GM21737 (cell line): Measurements from ENCODE around the gene ZNF616.
A peak's percentile ranks its signal among the peaks of the same experiment; 100 is the strongest.
"Not testable (repeated sequence)": the region's sequence is repeated elsewhere in the genome, so short reads cannot be mapped to it uniquely, and the experiment has no call there.

Experiments used
- ATAC-seq: cut with Tn5 transposase; IDR thresholded peaks from one replicate; pipeline ENCODE4 v1.9.1; 2021; ENCODE audit warnings: mild to moderate bottlenecking, moderate library complexity; ENCODE audit not compliant: unreplicated experiment

The ZNF616 gene

DNA sequence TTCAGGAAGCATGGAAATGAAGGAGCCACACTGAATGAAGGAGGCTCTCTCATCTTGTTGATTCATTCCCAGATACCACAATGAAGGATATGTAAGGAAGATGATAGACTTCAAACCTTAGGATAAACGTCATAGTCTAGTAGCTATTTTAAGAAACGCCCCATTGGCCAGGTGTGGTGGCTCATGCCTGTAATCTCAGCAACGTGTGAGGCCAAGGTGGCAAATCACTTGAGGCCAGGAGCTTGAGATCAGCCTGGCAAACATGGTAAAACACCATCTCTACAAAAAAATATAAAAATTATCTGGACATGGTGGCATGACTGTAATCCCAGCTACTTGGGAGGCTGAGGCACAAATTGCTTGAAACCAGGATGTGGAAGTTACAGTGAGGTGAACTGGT, 27.1 kb downstream of the ZNF616 start:
- no peak for ATAC-seq

DNA sequence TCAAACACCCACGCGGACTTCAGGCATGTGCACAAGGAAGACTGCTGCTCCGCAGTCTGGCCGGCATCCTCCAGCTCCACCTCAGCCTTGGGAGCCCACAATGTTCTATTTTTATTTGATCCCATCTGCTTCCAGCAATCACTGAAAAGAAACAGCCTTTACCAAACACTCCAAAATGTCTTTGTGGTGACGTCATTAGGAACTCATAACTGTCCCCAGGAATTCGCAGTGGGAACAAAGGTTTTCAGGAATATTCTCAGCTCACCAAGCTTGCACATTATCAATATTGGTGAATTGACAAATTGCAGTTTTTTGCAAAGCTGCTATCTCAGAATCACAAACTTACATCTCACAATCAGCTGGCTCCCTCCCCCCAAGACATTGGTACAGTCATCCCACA, 29.0 kb downstream of the ZNF616 start:
- no peak for ATAC-seq

DNA sequence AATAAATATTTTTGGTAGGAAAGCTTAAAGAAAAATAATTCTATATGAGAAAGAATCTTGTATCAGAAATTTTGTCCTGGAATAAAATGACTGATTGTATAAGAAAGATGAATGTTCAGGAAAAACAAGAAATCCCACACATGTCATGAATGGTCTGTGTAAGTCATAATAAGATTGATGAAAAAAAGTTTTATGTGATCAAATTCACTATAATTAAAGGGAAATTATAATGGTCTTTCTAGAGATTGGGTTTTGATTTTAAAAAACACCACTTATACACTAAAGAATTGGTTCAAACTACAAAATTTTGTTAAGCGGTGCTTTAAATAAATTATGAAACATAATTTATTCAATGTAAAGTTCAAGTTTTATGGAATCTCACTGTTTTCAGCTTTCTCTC, 37.0 kb downstream of the ZNF616 start:
- no peak for ATAC-seq

DNA sequence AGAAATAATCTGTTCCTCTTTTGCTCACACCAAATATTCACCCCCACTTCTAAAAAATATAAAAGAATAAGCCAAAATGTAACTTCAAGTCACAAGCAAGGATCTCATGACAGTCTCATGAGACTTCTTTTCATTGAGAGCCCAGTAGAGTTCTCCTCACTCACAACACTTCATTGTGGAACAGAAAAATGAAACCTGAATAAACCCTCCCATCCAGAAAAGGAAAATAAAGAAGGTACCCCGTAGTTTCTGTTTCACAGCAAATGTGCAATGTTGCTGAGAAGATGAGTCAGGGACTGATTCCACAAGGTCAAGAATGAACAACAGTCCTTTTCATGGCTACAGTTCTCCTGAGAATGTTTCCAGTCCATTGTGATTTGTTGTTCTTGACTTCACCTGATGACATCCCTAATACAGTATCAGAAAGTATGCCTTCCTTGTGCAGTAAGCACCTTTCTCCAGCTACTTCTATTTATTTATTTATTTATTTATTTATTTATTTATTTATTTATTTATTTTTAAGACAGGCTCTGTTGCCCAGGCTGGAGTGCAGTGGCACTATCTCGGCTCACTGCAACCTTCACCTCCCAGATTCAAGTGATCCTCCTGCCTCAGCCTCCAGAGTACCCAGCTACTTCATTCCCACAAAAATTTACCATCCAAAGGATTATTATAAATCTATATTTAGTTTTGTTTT, 37.7 kb downstream of the ZNF616 start:
- no peak for ATAC-seq

DNA sequence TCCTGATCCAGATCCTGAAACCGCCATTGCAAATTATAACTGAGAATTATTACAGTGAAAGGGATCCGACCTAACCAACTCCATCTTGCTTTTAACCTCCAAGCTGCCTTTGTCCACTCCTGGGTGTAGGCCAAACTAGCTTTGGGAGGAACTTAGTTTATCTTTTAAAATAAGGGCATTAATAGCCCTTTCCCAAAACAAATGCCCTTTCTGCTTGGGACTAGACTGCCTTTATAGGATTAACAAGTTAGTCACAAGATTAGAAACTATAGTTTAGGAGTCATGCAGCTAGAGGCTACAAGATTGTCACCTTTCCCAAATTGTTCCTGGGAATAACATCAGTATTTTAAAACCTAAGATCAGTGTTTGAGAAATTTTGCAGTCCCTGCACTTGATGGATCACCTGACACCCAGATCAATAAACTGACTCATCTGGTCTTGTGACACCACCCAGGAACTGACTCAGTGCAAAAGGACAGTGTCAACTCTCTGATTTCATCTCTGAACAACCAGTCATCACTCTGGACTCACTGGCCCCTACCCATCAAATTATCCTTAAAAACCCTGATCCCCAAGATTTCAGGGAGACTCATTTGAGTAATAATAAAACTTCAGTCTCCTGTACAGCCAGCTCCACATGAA, 40.1 kb downstream of the ZNF616 start:
- ATAC-seq: no peak

DNA sequence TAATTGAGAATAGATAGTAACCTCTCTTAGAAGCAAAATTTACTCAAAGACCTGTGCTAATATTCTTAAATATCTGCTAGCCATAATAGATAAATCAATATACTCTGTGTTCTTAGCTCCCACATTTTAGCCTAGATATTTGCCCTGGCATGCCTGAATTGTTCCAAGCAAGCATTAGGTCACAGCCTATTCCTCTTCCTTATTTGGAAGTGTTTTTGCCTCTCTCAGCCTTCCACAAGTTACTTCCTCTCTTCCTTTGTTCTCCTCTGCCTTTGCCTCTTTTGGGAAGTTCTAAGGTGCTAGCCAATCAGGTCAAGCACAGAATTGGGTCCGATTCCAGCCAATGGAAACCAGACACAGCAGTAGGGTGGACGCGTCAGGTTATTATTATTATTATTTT, 43.3 kb downstream of the ZNF616 start:
- not testable (repeated sequence) for ATAC-seq

DNA sequence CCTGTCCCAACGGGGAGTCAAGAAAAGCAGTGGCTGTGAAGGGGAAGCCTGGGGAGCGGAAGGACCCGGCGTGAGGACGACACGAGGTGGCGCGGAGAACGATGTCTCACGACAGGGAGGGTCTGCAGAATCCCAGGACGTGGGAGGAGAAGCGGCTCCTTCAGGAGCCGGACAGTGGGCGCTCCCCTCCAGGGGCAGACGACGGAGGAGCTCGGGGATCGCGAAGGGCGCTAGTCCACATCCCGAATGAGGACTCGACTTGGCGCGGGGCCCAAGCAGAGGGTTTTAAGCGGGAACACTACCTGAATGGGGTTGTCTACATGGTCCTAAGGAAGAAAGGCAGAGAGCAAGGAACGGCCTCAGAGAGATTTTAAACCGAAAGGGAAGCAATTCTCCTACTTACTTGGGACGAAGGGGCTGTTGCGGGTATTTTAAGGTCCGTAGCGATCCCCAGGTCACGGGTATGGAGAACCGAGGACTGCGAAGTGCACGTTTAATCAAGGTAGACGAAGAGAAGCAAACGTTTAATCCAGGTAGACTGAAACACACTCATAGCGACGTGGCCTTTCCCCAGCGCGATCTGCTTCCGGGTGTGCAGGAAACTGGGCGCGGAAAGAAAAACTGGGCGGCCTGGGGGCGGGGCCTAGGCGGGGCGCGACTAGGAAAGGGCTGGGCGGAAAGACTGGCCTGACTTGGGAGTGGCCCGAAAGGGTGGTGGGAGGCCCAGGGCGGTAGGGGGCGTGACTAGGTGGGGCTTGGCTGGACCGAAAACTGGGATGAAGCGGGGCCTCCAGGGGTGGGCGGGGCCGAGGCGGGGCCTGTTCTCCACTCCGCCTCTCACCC, 44.3 kb downstream of the ZNF616 start, which contains the start of gene ZNF841:
ZNF841 (minus strand) TSS at position 594 of the 843 bp plus-strand sequence. CDS start 10,964 bp downstream, outside the sequence.
- ATAC-seq: peak; percentile 96

DNA sequence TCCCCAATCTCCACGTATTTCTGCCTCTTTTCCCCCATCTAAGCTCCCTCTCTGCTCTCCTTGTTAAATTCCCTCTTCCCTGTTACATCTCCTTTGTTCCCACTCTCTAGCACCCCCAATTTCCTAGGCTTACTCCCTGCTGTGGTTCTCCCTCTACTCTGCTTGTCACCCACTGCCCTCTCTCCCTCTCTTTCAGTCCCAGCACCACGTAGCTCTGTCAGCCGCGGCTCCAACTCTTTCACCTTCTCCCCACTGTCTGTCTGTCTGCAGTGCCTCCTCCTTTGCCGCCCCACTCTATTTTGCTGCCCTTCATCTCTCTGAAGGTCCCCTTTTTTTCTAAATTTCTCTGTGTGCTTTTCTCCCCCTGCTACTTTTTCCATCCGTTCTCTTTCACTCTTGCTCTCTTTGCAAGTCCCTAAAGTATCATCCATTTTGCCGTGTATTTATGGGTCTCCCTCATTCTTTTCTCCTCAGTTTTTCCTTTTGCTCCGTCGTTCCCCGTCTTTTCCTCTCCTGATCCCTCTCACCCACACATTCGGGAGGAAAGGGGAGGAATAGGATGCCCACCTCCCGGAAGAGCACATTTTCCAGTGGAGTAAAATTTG, 45.1 kb downstream of the ZNF616 start:
- no peak for ATAC-seq

DNA sequence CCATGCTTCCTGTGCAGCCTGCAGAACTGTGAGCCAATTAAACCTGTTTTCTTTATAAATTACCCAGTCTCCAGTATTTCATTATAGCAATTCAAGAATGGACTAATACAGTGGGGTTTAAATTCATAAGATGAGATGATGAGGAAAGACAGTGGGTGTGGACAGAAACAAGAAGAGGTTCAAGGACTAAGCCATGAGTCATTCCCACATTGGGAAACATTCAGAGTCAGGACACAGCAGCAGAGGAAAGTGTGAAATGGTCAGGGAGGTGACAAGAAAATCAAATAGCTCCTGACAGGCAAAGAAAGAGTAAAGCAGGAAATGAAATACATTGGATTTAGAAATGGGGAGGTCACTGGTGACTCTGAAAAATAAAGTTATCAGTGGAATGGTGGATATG, 53.3 kb downstream of the ZNF616 start:
- no peak for ATAC-seq

DNA sequence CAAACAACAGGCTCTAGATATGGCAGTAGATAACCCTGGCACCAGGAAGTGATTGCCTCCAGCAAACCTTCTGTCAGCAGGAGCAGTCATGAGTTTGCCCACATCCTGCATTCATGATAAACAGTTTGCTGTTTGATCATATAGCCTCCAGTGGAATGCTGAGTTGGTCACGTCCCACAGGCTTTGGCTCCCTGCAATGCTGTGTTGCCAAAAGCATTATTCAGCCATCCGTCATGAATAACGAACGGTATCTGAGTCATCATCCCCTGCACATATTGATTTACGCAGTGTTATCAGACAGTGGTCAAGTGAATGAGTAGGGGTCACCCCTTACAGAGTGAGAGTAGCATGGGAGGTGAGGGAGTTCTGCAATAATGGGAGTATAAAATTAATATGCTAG, 69.2 kb downstream of the ZNF616 start:
- ATAC-seq: no peak

DNA sequence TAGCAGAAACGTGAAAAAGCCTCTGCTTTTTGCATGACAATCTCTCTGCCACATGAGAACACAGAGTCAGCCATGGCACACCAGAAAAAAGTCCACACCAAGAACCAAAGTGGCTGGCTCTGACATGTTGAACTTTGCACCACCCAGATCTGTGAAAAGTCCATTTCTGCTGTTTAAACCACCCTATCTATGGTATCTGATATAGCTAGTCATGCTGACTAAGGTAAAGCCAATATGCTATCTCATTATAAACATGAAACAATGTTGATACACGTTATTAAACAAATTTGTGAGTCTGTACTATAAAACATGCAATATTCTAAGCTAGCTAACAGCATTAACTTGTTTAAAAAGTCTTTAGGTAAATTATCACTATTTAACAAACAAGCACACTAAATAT, 70.1 kb downstream of the ZNF616 start:
- no peak for ATAC-seq

DNA sequence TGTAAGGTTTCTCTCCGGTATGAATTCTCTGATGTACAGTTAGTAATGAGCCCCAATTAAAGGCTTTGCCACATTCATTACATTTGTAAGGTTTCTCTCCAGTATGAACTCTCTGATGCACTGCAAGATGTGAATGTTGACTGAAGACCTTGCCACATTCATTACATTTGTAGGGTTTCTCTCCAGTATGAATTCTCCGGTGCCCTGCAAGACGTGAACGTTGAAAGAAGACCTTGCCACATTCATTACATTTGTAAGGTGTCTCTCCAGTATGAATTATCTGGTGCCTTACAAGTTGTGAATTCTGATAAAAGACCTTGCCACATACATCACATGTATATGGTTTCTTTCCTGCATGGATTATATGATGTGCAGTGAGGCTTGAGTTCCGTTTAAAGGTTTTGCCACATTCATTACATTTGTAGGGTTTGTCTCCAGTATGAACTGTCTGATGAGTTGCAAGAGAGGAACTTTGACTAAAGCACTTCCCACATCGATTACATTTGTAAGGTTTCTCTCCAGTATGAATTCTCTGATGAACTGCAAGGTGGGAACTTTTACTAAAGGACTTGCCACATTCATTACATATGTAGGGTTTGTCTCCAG, 73.4 kb downstream of the ZNF616 start:
- no peak for ATAC-seq

DNA sequence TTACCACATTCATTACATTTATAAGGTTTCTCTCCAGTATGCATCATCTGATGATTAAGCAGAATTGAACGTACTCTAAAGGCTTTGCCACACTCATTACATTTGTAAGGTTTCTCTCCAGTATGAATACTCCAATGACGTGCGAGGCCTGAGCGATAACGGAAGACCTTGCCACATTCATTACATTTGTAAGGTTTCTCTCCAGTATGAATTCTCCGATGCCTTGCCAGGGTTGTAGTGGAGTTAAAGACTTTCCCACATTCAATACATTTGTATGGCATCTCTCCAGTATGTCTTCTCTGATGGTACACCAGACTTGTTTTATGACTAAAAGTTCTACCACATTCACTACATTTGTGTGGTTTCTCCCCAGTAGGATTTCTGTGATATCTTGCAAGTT, 74.3 kb downstream of the ZNF616 start:
- no peak for ATAC-seq
